ENCODE data around the gene SAA1. TPM values are rescaled to one million over a fixed set of nuclear protein-coding genes. Genes with fewer than 3 reads are reported as not detected.

SAA1 gene
- total and polyA plus RNA-seq, 9 of the 15 experiments (the other 6 are each of a cell fraction or from before 2014, with no cell fraction given), result 6.3 TPM; not detected in 8

GRCh38 chr11:18308242-18308641, 42.2 kb downstream of the SAA1 start:
- 94% methylated on average over 2 of the region's 2 CpGs for WGBS (ENCODE audit: insufficient coverage, low coverage, missing lambda C conversion rate)
- no peak for ATAC-seq
- CTCF ChIA-PET (ENCODE audit: low intra/inter-chr PET ratio), result no interaction called here
- TF ChIP-seq NUFIP1 (IDR thresholded peaks at IDR 0.05; ENCODE audit: partially characterized antibody), result no peak
- TF ChIP-seq ZNF407 (IDR thresholded peaks at IDR 0.05; ENCODE audit: low read depth), result no peak
- TF ChIP-seq HDAC8 (tag; IDR thresholded peaks at IDR 0.05), result no peak
- no peak for TF ChIP-seq CHD2 (IDR thresholded peaks at IDR 0.05; ENCODE audit: low read depth, low read length)
- TF ChIP-seq LEF1 (IDR thresholded peaks at IDR 0.05), result no peak
- TF ChIP-seq ZNF431 (CRISPR knock-in tag; IDR thresholded peaks at IDR 0.05), result no peak
- no peak for TF ChIP-seq MEF2D (tag; conservative IDR thresholded peaks at IDR 0.05; ENCODE audit: low read depth)
- no peak for TF ChIP-seq BRD4 (IDR thresholded peaks at IDR 0.05)
- TF ChIP-seq, protein P1, sequence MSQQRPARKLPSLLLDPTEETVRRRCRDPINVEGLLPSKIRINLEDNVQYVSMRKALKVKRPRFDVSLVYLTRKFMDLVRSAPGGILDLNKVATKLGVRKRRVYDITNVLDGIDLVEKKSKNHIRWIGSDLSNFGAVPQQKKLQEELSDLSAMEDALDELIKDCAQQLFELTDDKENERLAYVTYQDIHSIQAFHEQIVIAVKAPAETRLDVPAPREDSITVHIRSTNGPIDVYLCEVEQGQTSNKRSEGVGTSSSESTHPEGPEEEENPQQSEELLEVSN (IDR thresholded peaks at IDR 0.05; ENCODE audit: borderline replicate concordance in 1 of 2, extremely low read depth in 1 of 2, insufficient read depth in 1 of 2, insufficient read length in 1 of 2, low read depth in 1 of 2, low read length in 1 of 2, poor library complexity in 1 of 2, severe bottlenecking in 1 of 2), result no peak
- no peak for TF ChIP-seq TAF15 (IDR thresholded peaks at IDR 0.05; ENCODE audit: low read depth, low read length)
- TF ChIP-seq ZNF224 (CRISPR knock-in tag; IDR thresholded peaks at IDR 0.05), result no peak
- no peak for TF ChIP-seq ETS1 (conservative IDR thresholded peaks at IDR 0.05; ENCODE audit: control insufficient read depth, low read depth, low read length)
- no peak for TF ChIP-seq MCM2 (IDR thresholded peaks at IDR 0.05; ENCODE audit: low read depth)

More at GRCh38 chr11:18308242-18308641, 42.2 kb downstream of the SAA1 start:
- peaks cover 82% of the 10 kb centered on the region for H3K36me3 ChIP-seq (ENCODE audit: control insufficient read depth, insufficient read depth, low read length)
- peaks cover 9% of the 10 kb centered on the region; the same call in 2 of the 3 replicates for H3K79me2 ChIP-seq (ENCODE audit: control insufficient read depth, insufficient read depth, low read length)
- no peaks in the 10 kb centered on the region for H3K9me1 ChIP-seq (ENCODE audit: control insufficient read depth, insufficient read depth, low read length)
- no peak overlapping the region for H3K4me2 ChIP-seq (ENCODE audit: insufficient read depth, low read length)
- in situ Hi-C loops (cut with MboI) (no loop called here), intact Hi-C loops (cut with micrococcal nuclease) (no loop called here)
- H3K4me3 ChIP-seq, result no peak overlapping the region
- POLR2A ChIA-PET, result interaction anchor here (1.2 kb wide), 1 partner anchor 8 kb away, joined by 4 read pairs; no protein-coding TSS in a partner anchor
- DNase-seq (ENCODE audit: extremely low read depth in 1 of 4, low spot score in 3 of 4) (no peak), FAIRE-seq (no peak)
- BruUV-seq (replicated peaks), result no TSS peak
- H3K9me3 ChIP-seq (replicated peaks; ENCODE audit: control insufficient read depth, insufficient read depth, low read depth, low read length), result no peaks in the 10 kb centered on the region
- H4K20me1 ChIP-seq (replicated peaks; ENCODE audit: control insufficient read depth, insufficient read depth, low read length), result no peaks in the 10 kb centered on the region
- H3K9ac ChIP-seq (ENCODE audit: insufficient read depth in 1 of 2, low read depth in 2 of 2, low read length in 2 of 2), result no peak overlapping the region
- no peaks in the 10 kb centered on the region; a peak in 1 of 5 replicates for H3K4me1 ChIP-seq (replicated peaks in 1 of 2; ENCODE audit: control insufficient read depth in 2 of 2, insufficient read depth in 2 of 2, low read length in 2 of 2)
- H2AFZ ChIP-seq (ENCODE audit: low read depth, low read length), result no peak overlapping the region
- H3K27me3 ChIP-seq (ENCODE audit: control insufficient read depth in 2 of 2, insufficient read depth in 2 of 2, low read length in 2 of 2), result no peaks in the 10 kb centered on the region
- no peak overlapping the region; the same call in 2 of the 3 replicates for H3K27ac ChIP-seq (ENCODE audit: extremely low read depth, low read depth, low read length)

Measured in K562 (cell line).